Retinal pigment epithelial cell (primary cell): Measurements from ENCODE around the gene KDM1A.

Experiments used
- DNase-seq: peaks from one replicate; pipeline ENCODE4 v3.0.0-alpha.2; 2010; ENCODE audit warnings: low read depth
- H3K4me3 ChIP-seq: 2 replicates; pipeline ENCODE4 v1.5.1; 2011; ENCODE audit warnings: mild to moderate bottlenecking, low read length, control low read depth, moderate library complexity
- TF ChIP-seq, protein P1 (sequence below): conservative IDR thresholded peaks from 2 replicates; pipeline ENCODE4 v1.5.1; 2011; ENCODE audit warnings: low read depth, low read length, control low read depth, inconsistent platforms

KDM1A gene

DNA sequence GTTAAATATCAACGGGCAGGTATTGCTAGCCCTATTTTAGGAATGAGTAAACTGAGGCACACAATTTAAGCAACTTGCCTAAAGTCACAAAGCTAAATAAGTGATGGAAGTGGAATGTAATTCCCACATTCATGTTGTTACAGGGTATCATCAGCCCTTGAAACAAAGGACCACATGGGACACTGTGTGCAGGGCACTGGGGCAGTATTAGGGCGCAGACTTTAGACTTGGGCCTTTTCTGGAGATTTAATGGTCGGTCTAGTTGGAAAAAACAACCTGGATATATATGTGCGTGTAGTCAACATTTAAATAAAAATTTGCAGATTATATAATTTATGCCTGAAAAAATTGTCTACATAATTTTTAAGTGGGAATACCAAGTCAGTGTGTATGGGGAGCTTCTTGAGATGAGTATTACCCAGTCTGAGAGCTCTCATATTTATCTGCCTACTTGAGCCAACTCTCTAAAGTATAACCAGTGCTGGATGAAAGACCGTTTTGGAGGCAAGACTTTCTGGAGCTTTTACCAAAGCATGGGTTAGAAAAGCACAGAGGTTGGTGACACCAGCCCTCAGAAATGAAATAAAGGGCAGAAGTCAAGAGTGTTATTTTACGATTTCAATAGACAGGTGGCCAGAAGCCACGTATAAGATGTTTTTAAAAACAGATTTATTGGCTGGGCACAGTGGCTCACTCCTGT, 1.6 kb downstream of the KDM1A start:
- no peak for DNase-seq
- TF ChIP-seq, protein P1, sequence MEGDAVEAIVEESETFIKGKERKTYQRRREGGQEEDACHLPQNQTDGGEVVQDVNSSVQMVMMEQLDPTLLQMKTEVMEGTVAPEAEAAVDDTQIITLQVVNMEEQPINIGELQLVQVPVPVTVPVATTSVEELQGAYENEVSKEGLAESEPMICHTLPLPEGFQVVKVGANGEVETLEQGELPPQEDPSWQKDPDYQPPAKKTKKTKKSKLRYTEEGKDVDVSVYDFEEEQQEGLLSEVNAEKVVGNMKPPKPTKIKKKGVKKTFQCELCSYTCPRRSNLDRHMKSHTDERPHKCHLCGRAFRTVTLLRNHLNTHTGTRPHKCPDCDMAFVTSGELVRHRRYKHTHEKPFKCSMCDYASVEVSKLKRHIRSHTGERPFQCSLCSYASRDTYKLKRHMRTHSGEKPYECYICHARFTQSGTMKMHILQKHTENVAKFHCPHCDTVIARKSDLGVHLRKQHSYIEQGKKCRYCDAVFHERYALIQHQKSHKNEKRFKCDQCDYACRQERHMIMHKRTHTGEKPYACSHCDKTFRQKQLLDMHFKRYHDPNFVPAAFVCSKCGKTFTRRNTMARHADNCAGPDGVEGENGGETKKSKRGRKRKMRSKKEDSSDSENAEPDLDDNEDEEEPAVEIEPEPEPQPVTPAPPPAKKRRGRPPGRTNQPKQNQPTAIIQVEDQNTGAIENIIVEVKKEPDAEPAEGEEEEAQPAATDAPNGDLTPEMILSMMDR = no peak

DNA sequence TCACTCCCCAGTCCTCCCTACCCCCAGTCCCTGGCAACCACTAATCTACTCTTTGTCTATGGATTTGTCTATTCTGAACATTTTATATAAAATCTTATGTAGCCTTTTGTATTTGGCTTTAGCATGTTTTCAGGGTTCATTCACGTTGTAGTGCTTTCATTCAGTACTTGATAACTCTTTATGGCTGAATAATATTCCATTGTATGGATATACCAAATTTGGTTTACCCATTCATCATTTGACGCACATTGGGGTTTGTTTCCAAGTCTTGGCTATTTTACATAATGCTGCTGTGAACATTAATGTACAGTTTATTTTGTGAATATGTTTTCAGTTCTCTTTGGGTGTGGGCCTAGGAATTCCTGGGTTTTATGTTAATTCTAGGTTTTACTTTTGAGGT, 2.6 kb downstream of the KDM1A start:
- TF ChIP-seq, protein P1 = no peak
- DNase-seq = no peak
- H3K4me3 ChIP-seq = no peak overlapping the region

More for the DNA sequence above, 1.6 kb downstream of the KDM1A start:
- H3K4me3 ChIP-seq = peak overlapping the region; percentile 95

DNA sequence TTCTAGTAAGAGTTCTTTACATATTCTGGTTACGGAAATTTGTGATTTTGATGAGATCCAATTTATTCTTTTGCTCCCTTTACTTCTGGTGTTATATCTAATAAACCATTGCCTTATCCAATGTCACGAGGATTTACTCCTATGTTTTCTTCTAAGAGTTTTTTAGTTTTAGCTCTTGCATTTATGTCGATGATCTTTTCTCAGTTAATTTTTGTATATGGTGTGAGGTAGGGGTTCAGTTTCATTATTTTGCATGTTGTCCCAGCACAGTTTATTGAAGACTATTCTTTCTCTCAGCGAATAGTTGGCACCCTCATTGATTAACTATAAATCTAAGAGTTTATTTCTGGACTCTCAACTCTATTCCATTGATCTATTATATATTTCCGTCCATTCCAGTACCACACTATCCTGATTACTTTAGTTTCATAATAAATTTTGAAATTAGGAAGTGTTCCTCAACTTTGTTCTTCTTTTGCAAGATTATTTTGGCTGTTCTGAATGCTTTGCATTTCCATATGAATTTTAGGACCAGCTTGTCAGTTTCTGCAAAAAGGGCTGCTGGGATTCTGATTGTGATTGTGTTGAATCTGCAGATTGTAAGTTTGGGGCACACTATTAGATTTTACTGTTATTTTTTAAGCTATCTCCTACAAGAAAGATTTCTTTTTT, 4.0 kb downstream of the KDM1A start:
- H3K4me3 ChIP-seq = no peak overlapping the region
- DNase-seq = no peak
- TF ChIP-seq, protein P1 = no peak

DNA sequence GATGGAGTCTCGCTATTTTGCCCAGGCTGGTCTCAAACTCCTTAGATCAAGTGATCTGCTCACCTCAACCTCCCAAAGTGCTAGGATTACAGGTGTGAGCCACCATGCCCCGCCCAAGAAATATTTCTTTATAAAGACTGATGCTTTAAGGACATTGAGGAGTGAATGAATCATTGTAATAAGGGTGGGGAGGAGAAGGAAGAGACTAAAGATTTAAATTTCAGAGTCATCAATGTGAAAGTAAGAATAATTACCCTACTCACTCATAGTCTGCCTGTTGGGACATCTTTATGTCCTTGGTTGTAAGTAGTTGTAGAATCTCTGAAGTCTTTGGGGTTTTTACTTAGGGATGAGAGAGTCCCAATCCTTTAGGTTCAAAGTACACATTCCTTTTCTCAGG, 7.3 kb downstream of the KDM1A start:
- DNase-seq = no peak
- H3K4me3 ChIP-seq = no peak overlapping the region
- TF ChIP-seq, protein P1 = no peak

DNA sequence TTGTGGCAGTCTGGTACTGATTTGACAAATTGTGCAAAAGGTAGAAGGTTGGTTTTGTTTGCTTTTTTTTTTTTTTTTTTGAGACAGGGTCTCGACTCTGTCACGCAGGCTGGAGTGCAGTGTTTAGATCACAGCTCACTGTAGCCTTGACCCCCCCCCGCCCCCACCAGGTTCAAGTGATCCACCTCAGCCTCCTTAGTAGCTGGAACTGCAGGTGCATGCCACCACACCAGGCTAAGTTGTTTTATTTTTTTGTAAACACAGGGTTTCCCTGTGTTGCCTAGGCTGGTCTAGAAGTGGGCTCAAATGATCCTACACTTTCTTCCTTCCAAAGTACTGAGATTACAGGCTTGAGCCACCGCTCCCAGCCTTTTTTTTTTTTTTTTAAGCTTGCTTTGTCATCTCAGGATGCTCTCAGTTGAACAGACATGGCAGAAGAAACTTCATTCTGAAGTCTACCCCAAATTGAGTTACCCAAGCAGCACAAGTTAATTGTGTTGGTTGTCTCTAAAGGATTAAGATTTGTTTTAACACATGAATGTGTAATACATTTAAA, 8.2 kb downstream of the KDM1A start:
- TF ChIP-seq, protein P1 = no peak
- no peak for DNase-seq
- H3K4me3 ChIP-seq = no peak overlapping the region

DNA sequence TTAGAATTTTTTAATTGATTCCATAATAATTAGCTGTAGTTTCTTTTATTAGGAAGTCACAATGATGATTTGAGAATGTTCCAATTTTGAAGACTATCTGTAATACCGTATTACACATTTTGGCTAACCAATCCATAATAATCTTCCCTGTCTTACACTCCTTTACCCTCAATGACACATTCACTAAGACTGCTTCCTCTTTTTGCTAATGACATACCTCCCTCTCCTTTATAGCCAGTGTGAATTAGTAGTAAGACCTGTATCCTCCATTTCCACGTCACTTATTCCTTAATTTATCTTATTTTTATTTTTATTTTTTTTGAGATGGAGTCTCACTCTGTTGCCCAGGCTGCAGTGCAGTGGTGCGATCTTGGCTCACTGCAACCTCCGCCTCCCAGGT, 10.1 kb downstream of the KDM1A start:
- TF ChIP-seq, protein P1 = no peak
- DNase-seq = no peak
- no peak overlapping the region for H3K4me3 ChIP-seq
